Measurements from ENCODE around the gene SMC2.

- TF ChIP-seq POLR2AphosphoS5 (IDR thresholded peaks at IDR 0.05; ENCODE audit: low read depth, low read length) (no peak), POLR2A (IDR thresholded peaks at IDR 0.05; ENCODE audit: low read depth, low read length) (no peak), TAF1 (IDR thresholded peaks at IDR 0.05; ENCODE audit: low read depth, low read length) (no peak), PAX5 (IDR thresholded peaks at IDR 0.05; ENCODE audit: insufficient read depth, low read length, severe bottlenecking) (no peak)
Observed at GRCh38 chr9:104107799-104108198, 13.7 kb downstream of the SMC2 start.
